MM.1S (cell line): ENCODE results near the gene DAAM1.

Experiments used
- DNase-seq: peaks from one replicate; pipeline ENCODE4 v3.0.0-alpha.2; 2015
- H2AFZ ChIP-seq: fragments of 300-600 bp; sonication (generic); 2 replicates; pipeline ENCODE4 v1.6.0; 2016; ENCODE audit warnings: antibody characterized with exemption, low read length
- H3F3A ChIP-seq: fragments of 300-600 bp; sonication (generic); 2 replicates; pipeline ENCODE4 v1.6.1; 2016; ENCODE audit warnings: mild to moderate bottlenecking, antibody characterized with exemption, low read length, moderate library complexity, mixed read lengths; ENCODE audit not compliant: insufficient read depth
- H3K27ac ChIP-seq: fragments of 300-600 bp; sonication (generic); 2 replicates; pipeline ENCODE4 v1.5.1; 2016; ENCODE audit warnings: mild to moderate bottlenecking, low read length
- H3K27me3 ChIP-seq: fragments of 300-600 bp; sonication (generic); replicated peaks from 2 replicates; pipeline ENCODE4 v1.6.0; 2016; ENCODE audit warnings: low read length; ENCODE audit not compliant: insufficient read depth
- H3K36me3 ChIP-seq: fragments of 300-600 bp; sonication (generic); replicated peaks from 2 replicates; pipeline ENCODE4 v1.6.1; 2016; ENCODE audit warnings: mild to moderate bottlenecking, low read length, mixed read lengths; ENCODE audit not compliant: insufficient read depth
- H3K4me1 ChIP-seq: fragments of 300-600 bp; sonication (generic); 2 replicates; pipeline ENCODE4 v1.6.1; 2016; ENCODE audit warnings: low read length, mixed read lengths
- H3K4me2 ChIP-seq: fragments of 300-600 bp; sonication (generic); 2 replicates; pipeline ENCODE4 v1.6.0; 2016; ENCODE audit warnings: low read depth, low read length
- H3K4me3 ChIP-seq: fragments of 300-600 bp; sonication (generic); 2 replicates; pipeline ENCODE4 v1.5.1; 2016; ENCODE audit warnings: low read length, mixed read lengths
- H3K79me2 ChIP-seq: fragments of 300-600 bp; sonication (generic); 2 replicates; pipeline ENCODE4 v1.6.1; 2016; ENCODE audit warnings: mixed run types, low read length, mixed read lengths
- H3K9ac ChIP-seq: fragments of 300-600 bp; sonication (generic); 2 replicates; pipeline ENCODE4 v1.6.1; 2016; ENCODE audit warnings: low read length, mixed read lengths
- H3K9me2 ChIP-seq: fragments of 300-600 bp; sonication (generic); replicated peaks from 2 replicates; pipeline ENCODE4 v1.6.1; 2016; ENCODE audit warnings: mild to moderate bottlenecking, low read length, mixed read lengths; ENCODE audit not compliant: insufficient read depth
- H3K9me3 ChIP-seq: fragments of 300-600 bp; sonication (generic); replicated peaks from 2 replicates; pipeline ENCODE4 v1.6.1; 2016; ENCODE audit warnings: mild to moderate bottlenecking, low read length, mixed read lengths; ENCODE audit not compliant: insufficient read depth
- H4K20me1 ChIP-seq: fragments of 300-600 bp; sonication (generic); 2 replicates; pipeline ENCODE4 v1.6.1; 2016; ENCODE audit warnings: mild to moderate bottlenecking, low read length, moderate library complexity, mixed read lengths; ENCODE audit not compliant: insufficient read depth
- CTCF ChIP-seq: fragments of 300-600 bp; sonication (generic); IDR thresholded peaks from 2 replicates; pipeline ENCODE4 v1.5.1; 2016; ENCODE audit warnings: antibody characterized with exemption, low read length, mixed read lengths
- EZH2 ChIP-seq: fragments of 300-600 bp; sonication (generic); optimal IDR thresholded peaks from 2 replicates; pipeline ENCODE3; 2017; ENCODE audit warnings: low read depth, mild to moderate bottlenecking, antibody characterized with exemption, low read length, mixed read lengths
- EZH2phosphoT487 ChIP-seq: fragments of 300-600 bp; sonication (generic); IDR thresholded peaks from 2 replicates; pipeline ENCODE4 v1.6.1; 2018; ENCODE audit warnings: antibody characterized with exemption, low read length

The DAAM1 gene

GRCh38 chr14:59344691-59345455 is 156.4 kb downstream of the DAAM1 start:
- TF ChIP-seq EZH2phosphoT487 (no peak), EZH2 (no peak), CTCF (no peak)

GRCh38 chr14:59346329-59346728 is 157.9 kb downstream of the DAAM1 start:
- Histone ChIP-seq H3K4me1 (no peaks in the 10 kb centered on the region), H3K9ac (no peak overlapping the region), H3K4me3 (no peak overlapping the region), H3K36me3 (no peaks in the 10 kb centered on the region), H3K4me2 (no peak overlapping the region), H3F3A (no peaks in the 10 kb centered on the region), H3K27ac (no peak overlapping the region), H3K9me3 (no peaks in the 10 kb centered on the region), H3K9me2 (no peaks in the 10 kb centered on the region), H3K27me3 (no peaks in the 10 kb centered on the region), H4K20me1 (no peaks in the 10 kb centered on the region), H2AFZ (no peak overlapping the region), H3K79me2 (no peaks in the 10 kb centered on the region)
- TF ChIP-seq EZH2phosphoT487: no peak
- TF ChIP-seq CTCF: no peak
- TF ChIP-seq EZH2: no peak
- DNase-seq: no peak

More at GRCh38 chr14:59344691-59345455, 156.4 kb downstream of the DAAM1 start:
- Histone ChIP-seq H3K9ac (no peak overlapping the region), H3K9me2 (no peaks in the 10 kb centered on the region), H3K4me3 (no peak overlapping the region), H3F3A (no peaks in the 10 kb centered on the region), H3K9me3 (no peaks in the 10 kb centered on the region), H3K4me2 (no peak overlapping the region), H3K4me1 (0 out of 2 replicates have a peak, but pooled peaks cover 3% of the 10 kb centered on the region), H2AFZ (no peak overlapping the region), H3K36me3 (no peaks in the 10 kb centered on the region), H4K20me1 (no peaks in the 10 kb centered on the region), H3K27ac (no peak overlapping the region), H3K27me3 (no peaks in the 10 kb centered on the region), H3K79me2 (no peaks in the 10 kb centered on the region)
- DNase-seq: no peak

- Histone ChIP-seq H3K4me3 (no peak overlapping the region), H3K4me2 (no peak overlapping the region), H4K20me1 (no peaks in the 10 kb centered on the region), H3K27me3 (no peaks in the 10 kb centered on the region), H3K4me1 (no peaks in the 10 kb centered on the region), H3K79me2 (no peaks in the 10 kb centered on the region), H3F3A (no peaks in the 10 kb centered on the region), H3K9ac (no peak overlapping the region), H2AFZ (no peak overlapping the region), H3K27ac (no peak overlapping the region), H3K36me3 (no peaks in the 10 kb centered on the region), H3K9me2 (no peaks in the 10 kb centered on the region), H3K9me3 (no peaks in the 10 kb centered on the region)
- no peak for DNase-seq
- TF ChIP-seq EZH2phosphoT487 (no peak), CTCF (no peak), EZH2 (no peak)
Observed at GRCh38 chr14:59346796-59347510, 158.5 kb downstream of the DAAM1 start.
